Keratinocyte (primary cell): ENCODE results near the gene FANCC.

Experiments
- EZH2 ChIP-seq: IDR thresholded peaks from one replicate; pipeline ENCODE4 v1.6.1; 2012; ENCODE audit warnings: inconsistent platforms, mild to moderate bottlenecking, low read length, moderate library complexity
- TF ChIP-seq, protein P1 (sequence below), 3 experiments: IDR thresholded peaks in 1 of 3; conservative IDR thresholded peaks in 1 of 3; optimal IDR thresholded peaks in 1 of 3; 2 replicates in 2 of 3; 3 replicates in 1 of 3; pipeline versions ENCODE3 to v1.5.1; 2011; ENCODE audit warnings: low read length in 3 of 3, mild to moderate bottlenecking in 3 of 3, moderate library complexity in 2 of 3, control low read depth in 1 of 3, inconsistent platforms in 1 of 3; ENCODE audit not compliant: insufficient read depth in 2 of 3; ENCODE audit errors: extremely low read depth in 1 of 3

DNA sequence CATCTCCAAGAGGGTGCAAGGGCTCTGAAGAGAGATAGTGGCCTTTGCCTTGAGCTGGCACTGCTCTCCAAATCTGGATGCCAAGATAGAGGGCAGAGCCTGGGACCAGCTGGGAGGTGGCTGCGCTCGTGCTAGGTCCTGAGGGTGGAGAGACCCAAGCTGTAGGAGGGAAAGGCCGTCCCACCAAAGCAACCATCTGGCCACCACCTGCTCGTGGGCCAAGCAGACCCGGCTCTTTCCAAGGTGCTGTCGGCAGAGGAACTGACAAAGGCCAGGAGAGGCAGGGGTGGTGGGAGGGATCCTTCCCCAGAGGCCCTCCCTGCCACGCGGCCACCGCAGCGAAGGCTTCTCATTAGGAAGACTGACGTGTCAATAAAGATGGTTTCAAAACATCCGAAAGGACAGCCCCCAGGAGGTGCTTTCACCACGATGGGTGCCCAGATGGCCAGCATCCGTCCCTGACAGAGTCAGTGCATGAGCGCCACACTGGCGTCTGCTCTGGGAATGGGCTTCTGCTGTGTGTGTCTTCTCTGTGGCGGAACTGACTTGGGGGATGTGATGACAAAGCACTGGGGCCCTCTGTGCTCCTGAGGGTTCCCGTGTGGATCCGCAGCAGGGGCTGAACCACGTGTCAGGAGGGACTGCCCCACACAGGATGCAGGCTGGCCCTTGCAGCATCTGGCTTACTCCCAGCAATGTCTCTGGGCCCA, 213.5 kb downstream of the FANCC start:
- TF ChIP-seq EZH2, result no peak
- TF ChIP-seq, protein P1, sequence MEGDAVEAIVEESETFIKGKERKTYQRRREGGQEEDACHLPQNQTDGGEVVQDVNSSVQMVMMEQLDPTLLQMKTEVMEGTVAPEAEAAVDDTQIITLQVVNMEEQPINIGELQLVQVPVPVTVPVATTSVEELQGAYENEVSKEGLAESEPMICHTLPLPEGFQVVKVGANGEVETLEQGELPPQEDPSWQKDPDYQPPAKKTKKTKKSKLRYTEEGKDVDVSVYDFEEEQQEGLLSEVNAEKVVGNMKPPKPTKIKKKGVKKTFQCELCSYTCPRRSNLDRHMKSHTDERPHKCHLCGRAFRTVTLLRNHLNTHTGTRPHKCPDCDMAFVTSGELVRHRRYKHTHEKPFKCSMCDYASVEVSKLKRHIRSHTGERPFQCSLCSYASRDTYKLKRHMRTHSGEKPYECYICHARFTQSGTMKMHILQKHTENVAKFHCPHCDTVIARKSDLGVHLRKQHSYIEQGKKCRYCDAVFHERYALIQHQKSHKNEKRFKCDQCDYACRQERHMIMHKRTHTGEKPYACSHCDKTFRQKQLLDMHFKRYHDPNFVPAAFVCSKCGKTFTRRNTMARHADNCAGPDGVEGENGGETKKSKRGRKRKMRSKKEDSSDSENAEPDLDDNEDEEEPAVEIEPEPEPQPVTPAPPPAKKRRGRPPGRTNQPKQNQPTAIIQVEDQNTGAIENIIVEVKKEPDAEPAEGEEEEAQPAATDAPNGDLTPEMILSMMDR (optimal IDR thresholded peaks at IDR 0.05 in 1 of 3, IDR thresholded peaks at IDR 0.05 in 1 of 3, conservative IDR thresholded peaks at IDR 0.05 in 1 of 3; ENCODE audit: extremely low read depth in 1 of 3, insufficient read depth in 2 of 3, low read length in 3 of 3), result no peak
